GM12865 (cell line): ENCODE measurements around the gene CCDC54.
A peak's percentile ranks its signal among the peaks of the same experiment; 100 is the strongest.

Experiments
- DNase-seq: peaks from one replicate; pipeline ENCODE4 v3.0.0; 2010; ENCODE audit warnings: low read depth
- H3K4me3 ChIP-seq: 2 replicates; pipeline ENCODE4 v1.5.1; 2011; ENCODE audit warnings: mild to moderate bottlenecking, low read depth, low read length, control low read depth
- CTCF ChIP-seq: IDR thresholded peaks from 2 replicates; pipeline ENCODE4 v1.5.1; 2011; ENCODE audit warnings: low read length, control low read depth, low read depth, inconsistent platforms; ENCODE audit not compliant: insufficient read depth; ENCODE audit errors: missing control alignments

CCDC54 gene

GRCh38 chr3:107412376-107412775, 35.1 kb downstream of the CCDC54 start:
- no peak for TF ChIP-seq CTCF
- no peak overlapping the region for H3K4me3 ChIP-seq
- DNase-seq: no peak

DNA sequence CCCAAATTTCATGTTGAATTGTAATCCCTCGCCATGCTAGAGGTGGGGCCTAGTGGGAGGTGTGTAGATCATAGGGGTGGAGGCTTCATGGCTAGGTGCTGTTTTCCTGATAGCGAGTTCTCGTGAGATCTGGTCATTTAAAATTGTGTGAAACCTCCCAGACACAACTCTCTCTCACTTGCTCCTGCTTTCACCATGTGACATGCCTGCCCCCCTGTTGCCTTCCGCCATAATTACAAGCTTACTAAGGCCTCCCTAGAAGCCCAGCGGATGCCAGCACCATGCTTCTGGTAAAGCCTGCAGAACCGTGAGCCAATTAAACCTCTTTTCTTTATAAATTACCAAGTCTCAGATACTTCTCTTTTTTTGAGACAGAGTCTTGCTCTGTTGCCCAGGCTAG, 36.0 kb downstream of the CCDC54 start:
- no peak overlapping the region for H3K4me3 ChIP-seq
- TF ChIP-seq CTCF: no peak
- no peak for DNase-seq

DNA sequence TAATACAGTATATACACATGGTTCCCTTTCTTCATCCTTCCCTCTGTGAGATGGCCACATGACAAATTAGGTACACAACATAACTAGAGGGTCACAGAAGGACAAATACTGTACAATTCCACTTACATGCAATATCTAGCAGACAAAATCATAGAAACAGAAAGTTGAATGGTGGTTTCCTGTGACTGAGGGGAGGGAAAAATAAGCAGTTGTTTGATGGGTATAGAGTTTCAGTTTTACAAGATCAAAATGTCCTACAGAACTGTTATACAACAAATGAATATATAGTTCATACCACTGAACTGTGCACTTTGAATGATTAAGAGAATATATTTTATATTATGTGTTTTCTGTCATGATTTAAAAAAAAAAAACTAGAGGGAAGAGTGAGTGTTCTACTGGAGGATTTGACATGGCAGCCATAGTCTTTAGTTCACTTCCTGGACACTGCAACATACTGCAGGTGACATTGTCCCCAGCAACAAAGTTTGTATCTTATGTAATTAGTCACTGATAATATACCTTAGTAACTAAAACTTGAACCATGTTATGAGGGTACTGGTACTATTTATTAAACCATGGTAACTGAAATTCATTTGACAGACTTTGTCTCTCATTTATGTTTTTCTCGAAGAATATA, 37.2 kb downstream of the CCDC54 start:
- no peak overlapping the region for H3K4me3 ChIP-seq
- no peak for TF ChIP-seq CTCF
- peak; percentile 17 for DNase-seq

- no peak for TF ChIP-seq CTCF
- no peak overlapping the region for H3K4me3 ChIP-seq
- no peak for DNase-seq
Observed at GRCh38 chr3:107416138-107416537, 38.9 kb downstream of the CCDC54 start.

GRCh38 chr3:107416886-107417285, 39.6 kb downstream of the CCDC54 start:
- TF ChIP-seq CTCF: no peak
- no peak for DNase-seq
- no peak overlapping the region for H3K4me3 ChIP-seq

DNA sequence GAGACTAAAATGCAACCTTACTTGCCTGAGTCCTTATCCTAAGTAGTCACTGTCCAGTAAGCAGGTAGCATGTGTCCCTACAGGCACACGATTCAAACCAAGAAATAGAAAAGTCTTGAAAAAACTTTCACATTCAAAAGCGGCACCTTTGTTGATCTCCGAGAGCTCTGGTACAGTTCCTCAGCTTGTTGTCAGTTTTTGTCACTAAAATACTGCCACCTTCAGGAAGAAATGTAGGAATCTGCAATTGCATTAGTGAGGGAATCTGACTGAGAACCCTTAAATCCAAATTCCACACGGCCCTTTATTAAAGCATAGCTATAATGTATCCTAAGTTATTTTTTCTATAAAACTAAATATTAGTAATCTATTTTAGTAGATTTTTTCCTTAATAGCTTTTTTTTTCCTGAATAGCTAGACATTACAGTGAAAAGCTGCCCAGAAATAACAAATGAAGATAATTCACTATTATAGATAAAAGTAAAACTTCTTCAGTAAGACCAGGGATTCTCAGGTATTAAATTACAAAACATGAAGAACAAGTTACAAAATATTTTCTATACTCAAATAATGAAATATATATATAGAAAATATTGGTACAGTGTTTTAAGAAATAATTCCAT, 44.0 kb downstream of the CCDC54 start:
- TF ChIP-seq CTCF: peak; percentile 48
- peak; percentile 71 for DNase-seq
- H3K4me3 ChIP-seq: no peak overlapping the region

DNA sequence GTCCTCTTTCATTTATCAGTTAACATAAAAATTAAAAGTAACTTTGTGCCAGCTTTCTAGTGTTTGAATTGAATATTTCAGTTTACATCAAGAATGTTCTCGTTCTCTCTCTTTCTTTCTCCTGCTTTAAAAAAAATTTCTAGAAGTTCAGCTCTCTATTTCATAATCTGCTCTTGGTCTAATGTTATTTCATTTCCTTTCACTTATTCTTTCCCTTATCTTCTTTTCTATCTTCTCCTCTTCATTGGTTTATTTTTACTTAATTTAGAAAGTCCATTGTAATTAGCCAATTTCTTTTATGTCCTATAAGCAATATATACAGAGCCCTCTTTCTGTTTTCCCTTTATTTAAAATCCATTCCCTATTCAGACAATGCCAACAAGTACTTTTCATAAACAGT, 44.6 kb downstream of the CCDC54 start:
- TF ChIP-seq CTCF: no peak
- no peak for DNase-seq
- H3K4me3 ChIP-seq: no peak overlapping the region
